GM19351 (cell line): Measurements from ENCODE around the gene SFTPB.
"Not testable (repeated sequence)": the region's sequence is repeated elsewhere in the genome, so short reads cannot be mapped to it uniquely, and the experiment has no call there.

Source experiments
- ATAC-seq: cut with Tn5 transposase; IDR thresholded peaks from one replicate; pipeline ENCODE4 v1.9.1; 2021; ENCODE audit warnings: mild to moderate bottlenecking, moderate library complexity; ENCODE audit not compliant: unreplicated experiment

The SFTPB gene

GRCh38 chr2:85678377-85678776, 10.4 kb upstream of the SFTPB start:
- ATAC-seq, result no peak

GRCh38 chr2:85675866-85676548, 8.0 kb upstream of the SFTPB start:
- ATAC-seq, result no peak

GRCh38 chr2:85675427-85675826, 7.4 kb upstream of the SFTPB start:
- ATAC-seq, result no peak

- ATAC-seq, result no peak
Observed at GRCh38 chr2:85674417-85674816, 6.4 kb upstream of the SFTPB start.

GRCh38 chr2:85673716-85674375, 5.8 kb upstream of the SFTPB start:
- no peak for ATAC-seq

GRCh38 chr2:85672456-85672855, 4.5 kb upstream of the SFTPB start:
- no peak for ATAC-seq

GRCh38 chr2:85670416-85670815, 2.4 kb upstream of the SFTPB start:
- not testable (repeated sequence) for ATAC-seq

GRCh38 chr2:85669549-85669948, 1.6 kb upstream of the SFTPB start:
- ATAC-seq, result peak; percentile 73

GRCh38 chr2:85668857-85669142, 801 bp upstream of the SFTPB start:
- no peak for ATAC-seq

GRCh38 chr2:85667561-85668008, 414 bp downstream of the SFTPB start:
- no peak for ATAC-seq

GRCh38 chr2:85666435-85667316, 1.3 kb downstream of the SFTPB start:
- ATAC-seq, result no peak

- no peak for ATAC-seq
Observed at GRCh38 chr2:85666016-85666415, 2.0 kb downstream of the SFTPB start.

GRCh38 chr2:85665264-85665937, 2.6 kb downstream of the SFTPB start:
- ATAC-seq, result no peak

GRCh38 chr2:85663594-85664565, 4.1 kb downstream of the SFTPB start:
- ATAC-seq, result no peak

GRCh38 chr2:85662899-85663593, 5.0 kb downstream of the SFTPB start:
- no peak for ATAC-seq

GRCh38 chr2:85661139-85661858, 6.7 kb downstream of the SFTPB start:
- no peak for ATAC-seq

- no peak for ATAC-seq
Observed at GRCh38 chr2:85660725-85661124, 7.3 kb downstream of the SFTPB start.

GRCh38 chr2:85660301-85660700, 7.7 kb downstream of the SFTPB start:
- not testable (repeated sequence) for ATAC-seq
